GM18520 (cell line): ENCODE results near the gene YPEL2.
"Not testable (repeated sequence)": the region's sequence is repeated elsewhere in the genome, so short reads cannot be mapped to it uniquely, and the experiment has no call there.

ENCODE experiments used
- ATAC-seq: cut with Tn5 transposase; IDR thresholded peaks from one replicate; pipeline ENCODE4 v1.9.1; 2021; ENCODE audit not compliant: unreplicated experiment

Gene YPEL2

DNA sequence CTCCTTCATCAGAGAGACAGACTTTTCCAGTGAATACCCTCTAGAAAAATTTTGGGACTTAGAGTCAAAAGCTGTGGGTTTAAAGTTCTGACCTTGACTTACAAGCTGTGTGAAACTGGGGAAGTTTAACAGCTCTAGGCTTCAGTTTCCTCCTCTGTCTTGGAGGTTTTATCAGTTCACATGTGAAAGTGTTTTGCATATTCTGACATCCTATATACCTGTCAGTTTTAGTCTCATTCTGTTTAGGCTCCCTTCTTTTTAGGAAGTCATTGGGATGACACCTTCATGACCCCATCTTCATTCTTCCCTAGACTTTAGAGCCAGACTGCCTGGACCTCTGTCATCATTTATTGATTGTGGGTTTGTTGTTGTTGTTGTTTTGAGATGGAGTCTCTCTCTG, 44.4 kb downstream of the YPEL2 start:
- no peak for ATAC-seq

DNA sequence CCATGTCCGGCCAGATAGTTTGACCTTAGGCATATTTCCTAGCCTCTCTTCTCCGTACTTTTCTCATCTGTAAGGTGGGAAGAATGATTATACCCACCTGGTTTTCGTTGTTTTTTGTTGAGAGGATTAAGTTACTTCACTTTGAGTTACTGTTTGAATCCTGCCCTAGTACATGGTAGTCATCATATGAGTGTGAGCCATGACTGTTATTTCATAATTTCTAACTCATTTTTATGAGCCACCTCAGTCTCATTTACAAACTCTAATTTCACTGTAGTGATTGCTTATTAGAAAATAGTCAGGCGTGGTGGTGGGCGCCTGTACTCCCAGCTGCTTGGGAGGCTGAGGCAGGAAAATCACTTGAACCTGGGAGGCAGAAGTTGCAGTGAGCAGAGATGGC, 45.1 kb downstream of the YPEL2 start:
- ATAC-seq = no peak

DNA sequence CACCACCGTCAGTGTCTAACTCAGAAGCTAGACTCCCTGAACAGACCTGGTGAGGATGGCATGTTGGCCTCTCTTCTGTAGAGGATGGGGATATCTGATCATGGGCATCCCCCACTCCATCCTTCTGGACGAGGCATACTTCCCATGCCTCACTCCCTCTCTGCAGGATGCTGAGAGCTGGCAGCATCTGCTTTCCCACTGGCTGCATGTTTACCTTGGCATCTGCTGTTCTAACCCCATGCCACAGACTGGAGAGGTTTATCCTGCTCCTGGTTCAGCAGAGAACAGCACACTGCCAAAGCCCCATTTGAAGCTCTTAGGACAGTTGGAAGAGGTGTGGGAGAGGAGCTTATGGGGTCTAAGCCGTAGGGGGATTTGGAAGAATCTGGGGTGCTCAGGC, 46.0 kb downstream of the YPEL2 start:
- no peak for ATAC-seq

DNA sequence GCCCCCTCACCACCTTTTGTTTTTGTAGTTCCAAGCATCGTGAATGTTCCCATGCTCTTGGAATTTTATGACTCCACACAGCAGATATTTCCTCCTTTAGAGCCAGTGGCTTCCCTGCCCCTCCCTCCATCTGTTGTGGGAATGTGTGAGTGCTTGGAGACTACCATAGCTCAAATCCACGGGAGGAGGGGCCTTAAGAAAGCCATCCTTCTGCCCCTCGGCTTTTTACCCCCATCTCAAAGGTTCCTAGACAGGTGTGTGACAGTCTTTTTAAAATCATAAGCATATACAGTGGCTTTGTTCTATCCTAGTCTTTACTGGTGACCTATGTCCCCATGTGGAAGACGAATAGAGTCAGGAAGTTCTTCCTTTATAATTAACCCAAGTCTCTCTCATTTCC, 47.2 kb downstream of the YPEL2 start:
- ATAC-seq = no peak

DNA sequence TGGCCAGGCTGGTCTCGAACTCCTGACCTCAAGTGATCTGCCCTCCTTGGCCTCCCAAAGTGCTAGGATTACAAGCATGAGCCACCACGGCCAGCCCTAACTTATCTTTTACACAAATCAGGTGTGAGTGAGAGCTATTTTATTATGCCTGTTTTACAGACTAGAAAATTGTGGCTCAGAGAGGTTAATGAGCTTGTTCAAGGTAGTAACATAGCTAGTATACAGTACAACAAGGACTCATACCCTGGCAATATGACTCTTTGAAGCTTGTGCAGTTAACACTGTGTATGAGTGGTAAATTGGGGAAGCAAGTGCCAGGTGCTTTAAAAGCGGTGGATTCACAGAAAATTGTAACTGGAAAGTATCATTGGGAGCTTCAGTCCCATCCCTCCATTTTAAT, 49.0 kb downstream of the YPEL2 start:
- no peak for ATAC-seq

DNA sequence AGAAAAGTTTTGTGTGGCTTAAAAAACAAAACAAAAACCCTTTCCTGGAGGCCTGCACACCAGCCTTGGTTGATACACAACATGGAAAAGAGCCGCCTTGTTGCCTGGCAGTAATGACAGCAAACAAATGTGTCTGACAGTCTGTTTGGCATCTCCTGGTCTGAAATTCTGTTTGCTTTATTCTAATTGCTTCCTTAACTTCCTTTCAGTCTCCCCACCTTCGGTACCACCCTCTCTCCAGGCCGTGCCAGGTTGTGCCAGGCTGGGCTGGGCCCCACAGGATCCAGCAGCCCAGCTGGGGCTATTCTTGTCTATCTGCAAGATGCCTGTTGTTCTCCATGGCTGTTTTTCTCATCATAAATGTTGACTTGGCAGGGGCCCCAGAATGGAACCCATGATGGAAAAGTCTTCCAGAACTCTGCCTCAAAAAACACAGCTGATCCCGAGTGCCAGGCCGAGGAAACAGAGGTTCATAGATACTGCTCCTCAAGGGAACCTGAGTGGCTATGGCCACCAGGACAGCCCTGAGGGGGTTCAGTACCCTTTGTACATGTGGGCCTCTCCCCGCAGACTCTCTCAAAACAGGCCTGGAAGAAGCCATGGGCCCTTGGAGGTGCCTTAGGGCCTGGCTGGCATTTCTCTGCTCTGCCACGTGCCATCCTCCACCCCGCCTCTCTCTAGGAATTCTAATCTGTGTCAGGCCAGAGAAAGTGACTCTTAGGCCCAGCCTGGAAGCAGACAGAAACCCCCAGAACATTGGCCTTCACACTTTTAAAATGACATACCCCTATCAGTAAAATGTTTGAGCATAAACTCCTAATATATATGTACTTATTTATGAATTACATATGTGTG, 50.5 kb downstream of the YPEL2 start:
- ATAC-seq = no peak

DNA sequence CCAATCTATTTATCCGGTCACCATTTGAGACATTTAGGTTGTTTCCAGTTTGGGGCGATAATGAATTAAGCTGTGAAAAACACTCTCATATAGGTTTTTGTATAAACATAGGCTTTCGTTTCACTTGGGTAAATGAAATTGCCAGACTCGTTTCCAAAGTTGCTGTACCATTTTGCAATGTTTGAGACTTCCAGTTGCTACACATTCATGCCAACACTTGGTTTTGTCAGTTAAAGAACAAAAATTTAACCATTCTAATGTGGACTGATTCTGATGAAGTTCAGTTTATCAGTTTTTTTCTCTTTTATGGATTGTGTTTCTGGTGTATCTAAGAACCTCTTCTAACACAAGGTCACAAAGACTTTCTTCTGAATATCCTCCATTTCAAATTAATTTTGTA, 52.4 kb downstream of the YPEL2 start:
- ATAC-seq = no peak

DNA sequence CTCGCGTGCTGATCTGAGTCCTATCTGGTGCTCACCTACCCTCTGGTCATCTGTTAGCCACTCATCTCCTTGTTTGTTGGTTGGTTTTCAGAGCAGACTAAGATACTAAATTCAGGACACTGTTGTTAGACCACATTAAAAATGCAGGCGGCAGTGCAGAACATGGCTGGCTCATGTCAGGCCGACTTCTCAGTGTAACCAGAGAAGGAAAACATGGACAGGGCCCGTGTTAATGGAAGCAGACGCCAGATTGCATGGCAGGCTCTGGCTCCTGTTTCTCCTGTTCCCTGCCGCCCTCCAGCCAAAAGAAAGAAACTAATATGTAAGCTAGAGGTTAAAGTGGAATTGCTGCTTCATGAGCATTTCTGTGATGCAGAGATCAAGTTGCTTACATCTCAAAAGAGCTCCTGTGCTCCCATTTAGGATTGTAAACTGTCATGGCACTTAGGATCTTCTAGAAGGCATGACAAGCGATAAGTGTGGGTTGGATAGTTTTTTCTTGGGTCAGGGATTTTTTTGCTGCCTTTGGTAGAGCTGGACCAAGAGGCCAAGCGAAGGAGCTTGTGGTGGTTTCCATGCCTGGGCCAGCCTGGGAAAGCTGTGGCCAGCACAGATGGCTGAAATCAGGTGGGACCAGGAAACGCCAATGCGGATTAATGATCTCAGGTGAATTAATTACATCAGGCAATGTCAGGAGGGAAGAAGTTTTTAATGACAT, 56.1 kb downstream of the YPEL2 start:
- ATAC-seq = no peak

DNA sequence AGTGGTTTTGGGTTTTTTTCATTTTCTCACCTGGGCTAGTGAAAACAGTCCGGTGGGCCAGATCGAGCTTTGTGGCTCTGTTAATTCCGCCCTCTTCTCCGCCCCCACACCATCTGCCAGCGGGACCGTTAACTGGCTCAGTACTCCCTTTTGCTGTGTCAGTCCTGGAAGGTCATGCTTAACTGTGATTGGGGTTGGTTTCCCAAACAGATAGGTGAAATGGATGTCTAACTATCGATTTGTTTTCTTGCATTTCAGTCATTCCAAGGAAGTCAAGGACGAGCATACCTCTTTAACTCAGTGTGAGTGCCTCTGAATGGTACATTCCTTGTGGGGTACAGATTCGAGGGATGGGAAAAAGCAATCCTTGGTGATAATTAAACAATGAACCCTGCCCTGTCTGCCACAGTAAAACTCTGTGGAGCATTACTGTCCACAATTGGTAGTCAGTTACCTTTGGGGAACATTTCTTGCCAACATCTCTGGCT, 56.7 kb downstream of the YPEL2 start:
- ATAC-seq = no peak

DNA sequence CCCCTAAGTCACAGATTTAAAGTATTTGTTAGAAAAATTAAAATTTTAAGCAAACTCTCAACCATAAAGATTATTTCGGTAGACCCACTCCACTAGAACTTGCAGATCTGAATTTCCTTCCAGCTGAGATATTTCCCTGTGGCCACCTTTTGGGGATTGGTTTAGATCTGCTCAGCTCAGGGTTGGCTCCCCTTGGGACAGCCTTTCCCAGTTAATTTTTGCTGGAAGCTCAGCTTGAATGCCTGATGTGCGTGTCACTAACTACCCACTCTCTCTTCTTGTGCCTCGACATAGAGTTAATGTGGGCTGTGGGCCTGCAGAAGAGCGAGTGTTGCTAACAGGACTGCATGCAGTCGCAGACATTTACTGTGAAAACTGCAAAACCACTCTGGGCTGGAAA, 57.6 kb downstream of the YPEL2 start:
- ATAC-seq = no peak

DNA sequence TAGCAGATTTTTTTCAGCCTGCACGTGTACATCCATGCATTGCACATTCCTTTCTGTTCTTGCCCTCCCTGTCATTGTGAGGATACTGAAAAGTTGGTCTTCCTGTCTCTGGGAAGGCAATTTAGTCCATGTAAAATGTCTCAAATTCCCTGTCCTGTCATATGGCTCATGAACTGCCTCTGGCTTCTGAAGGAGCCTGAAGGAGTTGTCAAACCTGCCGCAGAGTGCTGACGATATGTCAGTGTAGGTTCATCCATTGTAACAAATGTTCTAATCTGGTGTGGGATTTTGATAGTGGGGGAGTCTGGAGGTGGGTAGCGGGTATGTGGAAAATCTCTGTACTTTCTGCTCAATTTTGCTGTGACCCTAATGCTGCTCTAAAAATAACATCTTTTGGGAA, 59.6 kb downstream of the YPEL2 start:
- no peak for ATAC-seq

DNA sequence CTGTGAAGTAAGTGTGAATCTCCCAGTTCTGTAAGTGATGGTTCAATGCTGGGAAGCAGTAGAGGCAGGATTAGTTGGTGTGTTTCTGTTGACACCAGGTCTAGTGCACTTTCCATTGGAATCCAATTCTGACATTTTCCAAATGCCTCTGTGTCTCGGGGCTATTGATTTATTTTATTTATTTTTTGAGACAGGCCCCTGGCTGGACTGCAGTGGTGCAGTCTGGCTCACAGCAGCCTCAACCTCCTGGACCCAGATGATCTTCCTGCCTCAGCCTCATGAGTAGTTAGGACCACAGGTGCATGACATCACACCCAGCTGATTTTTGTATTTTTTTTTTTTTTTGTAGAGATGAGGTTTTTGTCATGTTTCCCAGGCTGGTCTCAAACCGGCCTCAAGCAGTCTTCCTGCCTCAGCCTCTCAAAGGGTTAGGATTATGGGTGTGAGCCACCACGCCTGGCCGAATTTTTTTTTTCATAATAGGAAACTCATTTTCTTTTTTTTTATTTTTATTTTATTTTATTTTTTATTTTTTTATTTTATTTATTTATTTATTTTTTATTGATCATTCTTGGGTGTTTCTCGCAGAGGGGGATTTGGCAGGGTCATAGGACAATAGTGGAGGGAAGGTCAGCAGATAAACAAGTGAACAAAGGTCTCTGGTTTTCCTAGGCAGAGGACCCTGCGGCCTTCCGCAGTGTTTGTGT, 61.7 kb downstream of the YPEL2 start:
- ATAC-seq = no peak

DNA sequence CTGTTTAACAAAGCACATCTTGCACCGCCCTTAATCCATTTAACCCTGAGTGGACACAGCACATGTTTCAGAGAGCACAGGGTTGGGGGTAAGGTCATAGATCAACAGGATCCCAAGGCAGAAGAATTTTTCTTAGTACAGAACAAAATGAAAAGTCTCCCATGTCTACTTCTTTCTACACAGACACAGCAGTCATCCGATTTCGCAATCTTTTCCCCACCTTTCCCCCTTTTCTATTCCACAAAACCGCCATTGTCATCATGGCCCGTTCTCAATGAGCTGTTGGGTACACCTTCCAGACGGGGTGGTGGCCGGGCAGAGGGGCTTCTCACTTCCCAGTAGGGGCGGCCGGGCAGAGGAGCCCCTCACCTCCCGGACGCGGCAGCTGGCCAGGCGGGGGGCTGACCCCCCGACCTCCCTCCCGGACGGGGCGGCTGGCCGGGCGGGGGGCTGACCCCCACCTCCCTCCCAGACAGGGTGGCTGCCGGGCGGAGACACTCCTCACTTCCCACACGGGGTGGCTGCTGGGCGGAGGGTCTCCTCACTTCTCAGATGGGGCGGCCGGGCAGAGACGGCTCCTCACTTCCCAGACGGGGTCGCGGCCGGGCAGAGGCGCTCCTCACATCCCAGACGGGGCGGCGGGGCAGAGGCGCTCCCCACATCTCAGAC, 62.4 kb downstream of the YPEL2 start:
- ATAC-seq = not testable (repeated sequence)

DNA sequence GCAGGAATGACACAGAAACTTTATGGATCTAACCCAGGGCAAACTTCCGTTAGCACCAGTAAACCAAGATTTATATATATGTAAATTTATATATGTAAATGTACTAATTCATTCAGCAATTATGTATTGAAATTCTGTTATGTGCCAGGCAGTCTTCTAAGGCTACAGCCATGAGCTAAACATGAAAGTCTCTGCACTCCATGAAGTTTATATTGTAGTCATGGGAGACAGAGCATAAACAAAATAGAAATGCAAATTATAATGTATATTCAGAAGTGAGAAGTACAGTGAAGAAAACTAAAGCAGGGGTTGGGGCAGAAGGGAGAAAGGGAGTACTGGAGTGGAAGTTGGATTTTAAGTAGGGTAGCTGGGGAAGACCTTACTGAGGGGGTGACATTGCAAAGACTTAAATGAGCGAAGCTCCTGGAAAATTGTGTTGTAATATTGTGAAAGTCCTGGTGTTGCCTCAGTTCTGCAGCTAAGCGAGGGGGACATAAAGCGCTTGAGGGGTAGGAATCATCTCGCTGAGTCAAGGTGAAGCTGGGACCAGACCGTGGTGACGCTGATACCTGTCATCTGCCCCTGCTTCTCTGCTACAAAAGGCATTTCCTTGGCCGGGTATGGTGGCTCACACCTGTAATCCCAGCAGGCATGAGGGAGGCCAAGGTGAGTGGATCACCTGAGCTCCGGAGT, 64.8 kb downstream of the YPEL2 start:
- no peak for ATAC-seq

DNA sequence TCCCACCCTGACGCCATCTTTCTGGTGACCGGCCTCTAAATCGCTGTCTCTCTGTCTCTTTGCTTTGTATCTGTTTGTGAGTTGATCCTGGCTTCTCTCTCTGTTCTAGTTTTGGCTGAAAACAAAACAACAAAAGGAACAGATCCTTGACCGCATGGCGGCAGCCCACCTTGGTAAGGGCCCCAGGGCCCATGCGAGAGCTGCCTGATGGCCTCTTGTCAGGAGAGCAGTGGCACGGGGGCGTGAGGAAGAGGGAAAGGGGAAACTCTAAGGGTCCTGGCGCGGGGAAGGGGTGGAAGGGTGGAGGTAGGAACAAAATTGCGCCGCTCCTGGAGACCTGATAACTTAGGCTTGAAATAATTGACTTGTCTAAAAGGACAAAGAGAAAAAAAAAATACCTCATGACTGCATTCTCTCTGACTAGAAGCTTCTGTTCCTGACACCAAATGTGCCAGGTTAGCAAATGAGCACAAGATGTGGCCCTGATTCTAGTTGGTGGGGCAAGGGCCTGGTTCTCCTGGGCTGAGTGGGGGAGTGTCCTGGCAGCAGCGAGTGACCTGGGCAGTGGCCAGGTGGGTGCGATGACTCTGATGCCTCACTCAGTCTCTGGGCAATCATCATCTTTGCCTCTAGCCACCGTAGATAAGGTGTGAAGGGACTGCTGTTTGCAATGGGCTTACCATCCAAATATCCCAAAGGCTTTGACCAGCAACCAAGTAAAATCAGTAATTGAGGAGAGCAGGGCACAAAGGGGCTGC, 66.0 kb downstream of the YPEL2 start:
- no peak for ATAC-seq

DNA sequence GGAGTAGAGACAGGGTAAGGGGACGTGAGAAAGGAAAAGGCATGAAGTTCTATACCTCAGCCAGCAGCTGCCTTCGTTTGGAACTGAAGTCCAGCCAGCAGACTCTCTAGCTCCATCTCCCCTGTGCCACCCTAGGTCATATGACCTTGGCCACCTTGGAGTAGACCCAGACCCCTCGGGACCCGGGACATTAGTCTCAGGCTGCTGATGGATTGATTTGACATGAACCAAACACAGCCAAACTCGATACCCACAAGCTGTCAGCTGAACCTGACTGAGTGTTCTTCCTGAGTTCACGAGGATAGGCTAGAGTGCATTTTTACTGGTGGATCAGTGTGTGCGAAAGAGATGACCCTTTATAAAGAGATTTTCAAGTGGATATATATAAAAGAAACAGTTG, 68.5 kb downstream of the YPEL2 start:
- no peak for ATAC-seq

DNA sequence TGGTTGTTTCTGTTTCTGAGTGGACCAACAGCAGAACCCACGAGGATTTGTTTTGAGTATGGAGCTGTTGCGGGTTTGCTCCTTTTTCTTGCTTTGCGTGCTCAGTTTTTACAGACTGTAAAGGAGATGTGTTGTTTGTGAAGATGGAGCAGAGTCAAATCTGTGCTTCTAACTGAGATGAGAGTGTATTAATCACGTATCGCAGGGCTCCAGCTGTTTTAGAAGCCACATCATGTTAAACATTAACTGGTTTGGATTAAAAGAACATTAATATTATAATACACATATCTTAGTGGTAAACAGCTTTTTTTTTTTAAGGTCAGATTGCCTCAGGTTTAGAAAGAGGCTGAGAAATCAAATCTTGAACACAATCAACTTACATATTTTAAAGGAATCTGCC, 69.4 kb downstream of the YPEL2 start:
- no peak for ATAC-seq

DNA sequence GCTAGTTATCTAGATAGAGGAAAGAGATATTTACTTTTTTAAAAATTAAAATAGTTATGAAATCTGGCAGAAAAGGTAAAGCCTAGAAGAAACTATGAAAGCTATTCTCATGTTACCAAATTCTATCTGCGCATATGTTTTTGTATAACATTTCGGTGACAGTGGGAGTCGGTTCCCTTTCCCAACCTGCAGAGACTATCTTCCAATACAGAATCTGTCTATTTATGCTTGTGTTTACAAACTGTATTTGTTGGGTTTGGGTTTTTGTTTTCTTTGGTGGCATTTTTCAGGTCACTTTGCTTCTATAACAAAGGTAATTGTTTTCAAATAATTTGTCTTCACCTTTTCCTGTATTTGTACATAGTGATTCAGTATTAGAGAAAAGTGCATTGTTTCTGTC, 69.8 kb downstream of the YPEL2 start:
- ATAC-seq = no peak

DNA sequence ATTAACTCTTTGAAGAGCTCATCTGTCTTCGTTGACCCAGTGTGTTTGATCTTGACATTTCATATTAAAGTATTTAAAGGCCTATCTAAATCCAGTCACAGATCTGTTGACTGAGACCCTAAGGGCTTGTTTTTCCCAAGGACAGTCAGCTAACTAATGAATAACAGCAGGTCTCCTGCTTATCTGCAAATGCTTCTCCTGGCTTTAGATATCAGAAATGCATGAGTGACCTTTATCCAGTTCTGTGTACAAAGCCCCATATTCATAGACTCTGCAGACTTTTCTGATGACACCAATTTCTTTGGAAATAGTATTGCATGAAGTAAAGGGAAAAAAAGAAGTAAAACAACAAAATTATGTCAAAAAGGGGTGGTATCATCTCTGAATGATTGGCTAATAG, 70.3 kb downstream of the YPEL2 start:
- no peak for ATAC-seq

DNA sequence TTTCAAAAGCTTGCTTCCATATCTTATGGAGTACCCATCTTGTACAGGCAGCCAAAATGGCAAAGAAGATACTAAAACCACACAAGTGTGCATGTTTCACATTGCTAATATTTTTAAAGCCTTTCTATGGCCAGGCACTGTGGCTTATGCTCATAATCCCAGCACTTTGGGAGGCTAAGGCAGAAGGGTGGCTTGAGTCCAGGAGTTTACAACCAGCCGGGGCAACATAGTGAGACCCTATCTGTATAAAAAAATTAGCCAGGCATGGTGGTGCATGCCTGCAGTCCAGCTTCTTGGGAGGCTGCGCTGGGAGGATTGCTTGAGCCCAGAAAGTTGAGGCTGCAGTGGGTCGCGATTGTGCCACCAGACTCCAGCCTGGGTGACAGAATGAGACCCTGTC, 71.3 kb downstream of the YPEL2 start:
- no peak for ATAC-seq
